Dedifferentiated amniotic fluid mesenchymal stem cell (primary cell): ENCODE measurements around the gene E2F2.
"Not testable (repeated sequence)": the region's sequence is repeated elsewhere in the genome, so short reads cannot be mapped to it uniquely, and the experiment has no call there.

Experiments
- DNase-seq: peaks from one replicate; pipeline ENCODE4 v3.0.0-alpha.2; 2016; ENCODE audit errors: extremely low spot score

E2F2 gene

GRCh38 chr1:23546897-23547584 is 16.0 kb upstream of the E2F2 start:
- no peak for DNase-seq

- DNase-seq, result no peak
Measured at GRCh38 chr1:23545851-23546250, 14.8 kb upstream of the E2F2 start.

- DNase-seq, result peak; percentile 77
Measured at GRCh38 chr1:23544444-23545389, 13.7 kb upstream of the E2F2 start.

- no peak for DNase-seq
Measured at GRCh38 chr1:23543707-23544443, 12.8 kb upstream of the E2F2 start.

GRCh38 chr1:23542940-23543339 is 11.9 kb upstream of the E2F2 start:
- not testable (repeated sequence) for DNase-seq

- DNase-seq, result peak; percentile 88
Measured at GRCh38 chr1:23539698-23540266, 8.7 kb upstream of the E2F2 start.

GRCh38 chr1:23537296-23537973 is 6.4 kb upstream of the E2F2 start:
- peak; percentile 46 for DNase-seq

- no peak for DNase-seq
Measured at GRCh38 chr1:23533246-23534023, 2.4 kb upstream of the E2F2 start.

GRCh38 chr1:23531562-23532094 is 595 bp upstream of the E2F2 start:
- no peak for DNase-seq

GRCh38 chr1:23530087-23530746 is 816 bp downstream of the E2F2 start:
- DNase-seq, result no peak

GRCh38 chr1:23529146-23530086 is 1.6 kb downstream of the E2F2 start:
- DNase-seq, result no peak

GRCh38 chr1:23528250-23528978 is 2.6 kb downstream of the E2F2 start:
- DNase-seq, result peak; percentile 75

GRCh38 chr1:23527900-23528249 is 3.2 kb downstream of the E2F2 start:
- DNase-seq, result no peak

GRCh38 chr1:23527366-23527765 is 3.7 kb downstream of the E2F2 start:
- no peak for DNase-seq

- no peak for DNase-seq
Measured at GRCh38 chr1:23526329-23527041, 4.5 kb downstream of the E2F2 start.

GRCh38 chr1:23525558-23526250 is 5.3 kb downstream of the E2F2 start:
- no peak for DNase-seq
